ENCODE measurements around the gene SLC25A46. TPM values are rescaled to one million over a fixed set of nuclear protein-coding genes. Genes with fewer than 3 reads are reported as not detected.

SLC25A46 gene
- total RNA-seq, 1 experiment from 2014 or later = 53.4 TPM

GRCh38 chr5:110703481-110703880 is 35.3 kb upstream of the SLC25A46 start:
- Mint-ChIP-seq H3K27ac (ENCODE audit: unreplicated experiment) (no peak overlapping the region), H3K9me3 (ENCODE audit: low read depth, unreplicated experiment) (no peaks in the 10 kb centered on the region), H3K36me3 (ENCODE audit: insufficient read depth, unreplicated experiment) (no peaks in the 10 kb centered on the region), H3K4me3 (ENCODE audit: low read depth, unreplicated experiment) (no peak overlapping the region), H3K4me1 (ENCODE audit: low read depth, unreplicated experiment) (no peaks in the 10 kb centered on the region), H3K27me3 (ENCODE audit: unreplicated experiment) (no peaks in the 10 kb centered on the region)
- BruUV-seq (replicated peaks) = no TSS peak
- DNase-seq = no peak
- no peak for TF ChIP-seq CTCF (IDR thresholded peaks at IDR 0.05; ENCODE audit: unreplicated experiment)
- intact Hi-C loops (cut with micrococcal nuclease; ENCODE audit: unreplicated experiment) = no loop called here
- CTCF ChIA-PET = interaction anchor here (0.8 kb wide), 1 partner anchor 9 kb away, joined by 4 read pairs; no protein-coding TSS in a partner anchor

DNA sequence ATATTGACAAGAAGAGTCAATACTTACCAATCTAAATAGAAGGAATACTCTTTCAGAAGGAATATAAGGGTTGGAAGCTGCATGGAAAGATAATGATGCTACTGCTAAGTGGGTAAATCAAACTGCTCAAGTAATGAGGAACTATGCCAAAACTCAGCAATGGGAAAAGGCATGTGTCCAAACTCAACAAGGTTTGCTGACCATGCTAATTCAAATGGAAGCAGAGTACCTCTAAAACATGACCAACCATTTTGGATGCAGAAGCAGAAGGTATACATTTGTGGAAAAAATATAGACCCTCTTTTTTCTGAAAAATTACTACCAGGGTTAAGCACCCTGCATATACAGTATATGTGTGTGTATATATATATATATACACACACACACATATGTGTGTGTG is 33.5 kb upstream of the SLC25A46 start:
- H3K9me3 Mint-ChIP-seq (ENCODE audit: low read depth, unreplicated experiment) = no peaks in the 10 kb centered on the region
- no peaks in the 10 kb centered on the region for H3K27me3 Mint-ChIP-seq (ENCODE audit: unreplicated experiment)
- no peak overlapping the region for H3K4me3 Mint-ChIP-seq (ENCODE audit: low read depth, unreplicated experiment)
- no TSS peak for BruUV-seq (replicated peaks)
- CTCF ChIA-PET = no interaction called here
- no peak overlapping the region for H3K27ac Mint-ChIP-seq (ENCODE audit: unreplicated experiment)
- no peaks in the 10 kb centered on the region for H3K36me3 Mint-ChIP-seq (ENCODE audit: insufficient read depth, unreplicated experiment)
- H3K4me1 Mint-ChIP-seq (ENCODE audit: low read depth, unreplicated experiment) = no peaks in the 10 kb centered on the region
- TF ChIP-seq CTCF (IDR thresholded peaks at IDR 0.05; ENCODE audit: unreplicated experiment) = no peak
- DNase-seq = no peak
- intact Hi-C loops (cut with micrococcal nuclease; ENCODE audit: unreplicated experiment) = no loop called here

GRCh38 chr5:110707260-110707844 is 31.5 kb upstream of the SLC25A46 start:
- no peaks in the 10 kb centered on the region for H3K36me3 Mint-ChIP-seq (ENCODE audit: insufficient read depth, unreplicated experiment)
- H3K4me1 Mint-ChIP-seq (ENCODE audit: low read depth, unreplicated experiment) = no peaks in the 10 kb centered on the region
- no peaks in the 10 kb centered on the region for H3K9me3 Mint-ChIP-seq (ENCODE audit: low read depth, unreplicated experiment)
- H3K27ac Mint-ChIP-seq (ENCODE audit: unreplicated experiment) = no peak overlapping the region
- BruUV-seq (replicated peaks) = no TSS peak
- intact Hi-C loops (cut with micrococcal nuclease; ENCODE audit: unreplicated experiment) = no loop called here
- DNase-seq = no peak
- no peaks in the 10 kb centered on the region for H3K27me3 Mint-ChIP-seq (ENCODE audit: unreplicated experiment)
- H3K4me3 Mint-ChIP-seq (ENCODE audit: low read depth, unreplicated experiment) = no peak overlapping the region
- no peak for TF ChIP-seq CTCF (IDR thresholded peaks at IDR 0.05; ENCODE audit: unreplicated experiment)
- CTCF ChIA-PET = no interaction called here

DNA sequence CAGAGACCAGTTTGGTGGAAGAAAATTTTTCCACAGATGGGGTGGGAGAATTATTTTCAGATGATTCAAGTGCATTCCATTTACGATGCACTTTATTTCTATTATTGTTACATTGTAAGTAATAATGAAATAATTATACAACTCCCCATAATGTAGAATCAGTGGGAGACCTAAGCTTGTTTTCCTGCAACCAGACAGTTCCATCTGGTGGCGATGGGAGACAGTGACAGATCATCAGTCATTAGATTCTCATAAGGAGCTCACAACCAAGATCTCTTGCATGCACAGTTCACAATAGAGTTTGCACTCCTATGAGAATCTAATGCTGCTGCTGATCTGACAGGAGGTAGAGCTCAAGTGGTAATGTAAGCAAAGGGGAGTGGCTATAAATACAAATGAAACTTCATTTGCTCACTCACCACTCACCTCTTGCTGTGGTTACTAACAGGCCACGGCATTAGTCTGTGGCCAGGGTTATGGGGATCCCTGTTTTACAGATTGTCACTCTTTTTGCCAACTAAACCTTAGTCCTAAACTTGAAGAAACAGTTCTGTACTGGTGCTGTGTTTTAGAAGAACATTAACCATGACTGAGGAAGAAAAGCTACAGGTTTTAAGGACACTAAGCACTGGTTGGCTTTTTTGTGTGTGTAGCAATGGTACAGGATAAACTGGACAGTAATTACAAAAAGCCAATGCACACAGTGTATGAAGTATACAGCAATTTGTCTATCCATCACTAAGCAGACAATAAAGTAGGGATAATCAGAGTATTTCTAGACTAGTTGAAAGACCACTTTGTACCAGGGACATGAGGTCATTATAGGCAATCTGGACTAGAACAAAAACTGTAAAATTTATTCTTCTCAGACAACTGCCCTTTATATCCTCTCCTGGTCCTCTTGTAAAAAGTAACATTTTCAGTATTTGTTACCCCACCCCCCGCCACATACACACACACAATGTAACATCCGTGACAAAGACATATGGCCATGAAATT is 22.3 kb upstream of the SLC25A46 start:
- BruUV-seq (replicated peaks) = no TSS peak
- no peaks in the 10 kb centered on the region for H3K9me3 Mint-ChIP-seq (ENCODE audit: low read depth, unreplicated experiment)
- no peak overlapping the region for H3K27ac Mint-ChIP-seq (ENCODE audit: unreplicated experiment)
- H3K36me3 Mint-ChIP-seq (ENCODE audit: insufficient read depth, unreplicated experiment) = no peaks in the 10 kb centered on the region
- no peaks in the 10 kb centered on the region for H3K27me3 Mint-ChIP-seq (ENCODE audit: unreplicated experiment)
- intact Hi-C loops (cut with micrococcal nuclease; ENCODE audit: unreplicated experiment) = no loop called here
- no peak for DNase-seq
- TF ChIP-seq CTCF (IDR thresholded peaks at IDR 0.05; ENCODE audit: unreplicated experiment) = no peak
- no peak overlapping the region for H3K4me3 Mint-ChIP-seq (ENCODE audit: low read depth, unreplicated experiment)
- H3K4me1 Mint-ChIP-seq (ENCODE audit: low read depth, unreplicated experiment) = no peaks in the 10 kb centered on the region
- CTCF ChIA-PET = interaction anchor here (0.6 kb wide), 1 partner anchor 31 kb away, joined by 3 read pairs; no protein-coding TSS in a partner anchor
